Ishikawa (cell line): ENCODE results near the gene TMEM150C.

ENCODE experiments used
- CEBPB ChIP-seq: IDR thresholded peaks from 2 replicates; pipeline ENCODE4 v1.6.1; 2012
- CREB1 ChIP-seq: IDR thresholded peaks from 2 replicates; pipeline ENCODE4 v1.6.1; 2012; ENCODE audit warnings: low read depth
- EGR1 ChIP-seq: IDR thresholded peaks from 2 replicates; pipeline ENCODE4 v1.6.1; 2012
- EP300 ChIP-seq: IDR thresholded peaks from 2 replicates; pipeline ENCODE4 v1.6.1; 2012; ENCODE audit warnings: borderline replicate concordance
- FOXM1 ChIP-seq: IDR thresholded peaks from 2 replicates; pipeline ENCODE4 v1.6.1; 2012; ENCODE audit warnings: low read depth, borderline replicate concordance
- NFIC ChIP-seq: IDR thresholded peaks from 2 replicates; pipeline ENCODE4 v1.6.1; 2012
- RAD21 ChIP-seq: IDR thresholded peaks from 2 replicates; pipeline ENCODE4 v1.6.1; 2012; ENCODE audit warnings: low read depth
- TAF1 ChIP-seq: IDR thresholded peaks from 2 replicates; pipeline ENCODE4 v1.6.1; 2012; ENCODE audit warnings: low read depth, mild to moderate bottlenecking
- TCF12 ChIP-seq: IDR thresholded peaks from 2 replicates; pipeline ENCODE4 v1.6.1; 2012; ENCODE audit warnings: low read depth
- TEAD4 ChIP-seq: IDR thresholded peaks from 2 replicates; pipeline ENCODE4 v1.6.1; 2012
- YY1 ChIP-seq: IDR thresholded peaks from 2 replicates; pipeline ENCODE4 v1.6.1; 2012; ENCODE audit warnings: low read depth
- ZBTB7A ChIP-seq: IDR thresholded peaks from 2 replicates; pipeline ENCODE4 v1.6.1; 2012; ENCODE audit warnings: low read depth
- TF ChIP-seq, protein P1 (sequence below): IDR thresholded peaks from 2 replicates; pipeline ENCODE4 v1.6.1; 2012
- TF ChIP-seq, protein P2 (sequence below): IDR thresholded peaks from 2 replicates; pipeline ENCODE4 v1.6.1; 2012
- TF ChIP-seq, protein P3 (sequence below): IDR thresholded peaks from 2 replicates; pipeline ENCODE4 v1.6.1; 2012; ENCODE audit warnings: low read depth, mild to moderate bottlenecking

Gene TMEM150C

DNA sequence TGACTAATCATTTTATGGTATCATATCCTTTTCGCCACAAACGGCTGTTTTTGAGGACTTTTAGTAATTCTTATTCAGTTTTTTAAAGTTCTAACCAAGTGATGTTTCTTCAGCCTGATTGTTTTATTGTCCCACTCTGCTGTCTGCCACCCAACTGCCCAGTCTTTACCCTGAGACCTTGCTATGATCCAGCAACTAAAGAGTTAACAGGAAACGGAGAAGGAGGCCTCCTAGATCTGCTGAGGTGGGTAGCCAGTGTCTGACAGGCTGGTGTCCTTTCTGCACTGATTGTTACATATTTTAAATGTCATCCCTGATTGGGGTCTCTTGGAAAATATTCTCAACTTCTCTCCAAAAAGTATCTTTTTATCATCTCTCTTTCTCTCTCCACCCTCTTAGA lies 7.9 kb upstream of the TMEM150C start:
- no peak for TF ChIP-seq CEBPB
- TF ChIP-seq NFIC, result no peak
- TF ChIP-seq TEAD4, result no peak
- TF ChIP-seq RAD21, result no peak
- no peak for TF ChIP-seq YY1
- no peak for TF ChIP-seq TAF1
- TF ChIP-seq EP300, result no peak
- TF ChIP-seq CREB1, result no peak
- no peak for TF ChIP-seq EGR1
- TF ChIP-seq, protein P1, sequence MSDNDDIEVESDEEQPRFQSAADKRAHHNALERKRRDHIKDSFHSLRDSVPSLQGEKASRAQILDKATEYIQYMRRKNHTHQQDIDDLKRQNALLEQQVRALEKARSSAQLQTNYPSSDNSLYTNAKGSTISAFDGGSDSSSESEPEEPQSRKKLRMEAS, result no peak
- TF ChIP-seq, protein P2, sequence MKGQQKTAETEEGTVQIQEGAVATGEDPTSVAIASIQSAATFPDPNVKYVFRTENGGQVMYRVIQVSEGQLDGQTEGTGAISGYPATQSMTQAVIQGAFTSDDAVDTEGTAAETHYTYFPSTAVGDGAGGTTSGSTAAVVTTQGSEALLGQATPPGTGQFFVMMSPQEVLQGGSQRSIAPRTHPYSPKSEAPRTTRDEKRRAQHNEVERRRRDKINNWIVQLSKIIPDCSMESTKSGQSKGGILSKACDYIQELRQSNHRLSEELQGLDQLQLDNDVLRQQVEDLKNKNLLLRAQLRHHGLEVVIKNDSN, result no peak
- TF ChIP-seq TCF12, result no peak

DNA sequence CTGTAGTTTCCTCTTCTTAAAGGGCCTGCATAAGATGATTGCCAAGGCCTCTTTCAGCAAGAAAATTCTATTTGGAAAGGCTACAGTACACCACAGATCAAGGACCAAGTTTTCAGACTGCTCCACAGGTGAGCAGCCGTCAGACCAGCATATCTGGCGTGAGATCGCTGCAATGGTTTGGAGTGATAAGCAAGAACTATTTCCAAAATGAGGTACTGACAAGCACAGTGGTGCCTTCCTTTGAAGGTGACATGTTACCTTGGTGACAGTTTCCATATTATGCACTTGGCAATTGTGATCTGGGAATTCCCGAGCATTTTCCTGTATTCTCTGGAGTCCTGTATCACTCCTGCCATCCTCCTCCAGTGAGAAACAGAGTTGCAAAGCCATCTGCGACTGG lies 7.3 kb upstream of the TMEM150C start:
- TF ChIP-seq TAF1 (no peak), YY1 (no peak), NFIC (no peak), RAD21 (no peak), FOXM1 (no peak), EP300 (no peak), CEBPB (no peak), CREB1 (no peak)
- TF ChIP-seq, protein P2, result no peak
- TF ChIP-seq, protein P3, sequence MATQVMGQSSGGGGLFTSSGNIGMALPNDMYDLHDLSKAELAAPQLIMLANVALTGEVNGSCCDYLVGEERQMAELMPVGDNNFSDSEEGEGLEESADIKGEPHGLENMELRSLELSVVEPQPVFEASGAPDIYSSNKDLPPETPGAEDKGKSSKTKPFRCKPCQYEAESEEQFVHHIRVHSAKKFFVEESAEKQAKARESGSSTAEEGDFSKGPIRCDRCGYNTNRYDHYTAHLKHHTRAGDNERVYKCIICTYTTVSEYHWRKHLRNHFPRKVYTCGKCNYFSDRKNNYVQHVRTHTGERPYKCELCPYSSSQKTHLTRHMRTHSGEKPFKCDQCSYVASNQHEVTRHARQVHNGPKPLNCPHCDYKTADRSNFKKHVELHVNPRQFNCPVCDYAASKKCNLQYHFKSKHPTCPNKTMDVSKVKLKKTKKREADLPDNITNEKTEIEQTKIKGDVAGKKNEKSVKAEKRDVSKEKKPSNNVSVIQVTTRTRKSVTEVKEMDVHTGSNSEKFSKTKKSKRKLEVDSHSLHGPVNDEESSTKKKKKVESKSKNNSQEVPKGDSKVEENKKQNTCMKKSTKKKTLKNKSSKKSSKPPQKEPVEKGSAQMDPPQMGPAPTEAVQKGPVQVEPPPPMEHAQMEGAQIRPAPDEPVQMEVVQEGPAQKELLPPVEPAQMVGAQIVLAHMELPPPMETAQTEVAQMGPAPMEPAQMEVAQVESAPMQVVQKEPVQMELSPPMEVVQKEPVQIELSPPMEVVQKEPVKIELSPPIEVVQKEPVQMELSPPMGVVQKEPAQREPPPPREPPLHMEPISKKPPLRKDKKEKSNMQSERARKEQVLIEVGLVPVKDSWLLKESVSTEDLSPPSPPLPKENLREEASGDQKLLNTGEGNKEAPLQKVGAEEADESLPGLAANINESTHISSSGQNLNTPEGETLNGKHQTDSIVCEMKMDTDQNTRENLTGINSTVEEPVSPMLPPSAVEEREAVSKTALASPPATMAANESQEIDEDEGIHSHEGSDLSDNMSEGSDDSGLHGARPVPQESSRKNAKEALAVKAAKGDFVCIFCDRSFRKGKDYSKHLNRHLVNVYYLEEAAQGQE, result no peak

DNA sequence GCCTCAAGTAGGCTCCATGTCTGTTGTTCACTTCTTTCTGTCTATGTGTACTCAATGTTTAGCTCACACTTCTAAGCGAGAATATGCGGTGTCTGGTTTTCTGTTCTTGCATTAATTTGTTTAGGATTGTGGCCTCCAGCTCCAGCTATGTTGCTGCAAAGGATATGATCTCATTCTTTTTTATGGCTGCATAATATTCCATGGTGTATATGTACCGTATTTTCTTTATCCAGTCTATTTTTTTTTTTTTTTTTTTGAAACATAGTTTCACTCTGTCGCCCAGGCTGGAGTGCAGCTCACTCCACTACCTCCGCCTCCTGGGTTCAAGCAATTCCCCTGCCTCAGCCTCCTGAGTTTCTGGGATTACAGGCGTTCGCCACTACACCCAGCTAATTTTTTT lies 5.7 kb upstream of the TMEM150C start:
- TF ChIP-seq CEBPB (no peak), TAF1 (no peak), EP300 (no peak), RAD21 (no peak), EGR1 (no peak), YY1 (no peak), FOXM1 (no peak), NFIC (no peak), TEAD4 (no peak), TCF12 (no peak), CREB1 (no peak)
- TF ChIP-seq, protein P3, result no peak
- TF ChIP-seq, protein P2, result no peak
- TF ChIP-seq, protein P1, result no peak

DNA sequence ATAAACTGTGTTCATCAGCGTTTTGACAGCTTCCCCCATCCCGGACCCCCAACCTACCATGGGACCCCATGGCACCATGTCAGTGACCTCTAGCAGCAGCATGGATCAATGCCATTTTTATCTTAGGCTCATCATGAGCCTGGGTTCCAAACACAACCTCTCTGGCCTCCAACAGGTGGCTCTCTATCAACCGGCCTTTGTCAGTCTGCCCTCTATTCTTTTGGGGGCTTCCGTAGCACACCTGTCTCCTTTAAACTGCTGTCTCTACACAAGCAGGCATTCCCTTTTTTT lies 721 bp upstream of the TMEM150C start:
- no peak for TF ChIP-seq EGR1
- TF ChIP-seq, protein P3, result no peak

DNA sequence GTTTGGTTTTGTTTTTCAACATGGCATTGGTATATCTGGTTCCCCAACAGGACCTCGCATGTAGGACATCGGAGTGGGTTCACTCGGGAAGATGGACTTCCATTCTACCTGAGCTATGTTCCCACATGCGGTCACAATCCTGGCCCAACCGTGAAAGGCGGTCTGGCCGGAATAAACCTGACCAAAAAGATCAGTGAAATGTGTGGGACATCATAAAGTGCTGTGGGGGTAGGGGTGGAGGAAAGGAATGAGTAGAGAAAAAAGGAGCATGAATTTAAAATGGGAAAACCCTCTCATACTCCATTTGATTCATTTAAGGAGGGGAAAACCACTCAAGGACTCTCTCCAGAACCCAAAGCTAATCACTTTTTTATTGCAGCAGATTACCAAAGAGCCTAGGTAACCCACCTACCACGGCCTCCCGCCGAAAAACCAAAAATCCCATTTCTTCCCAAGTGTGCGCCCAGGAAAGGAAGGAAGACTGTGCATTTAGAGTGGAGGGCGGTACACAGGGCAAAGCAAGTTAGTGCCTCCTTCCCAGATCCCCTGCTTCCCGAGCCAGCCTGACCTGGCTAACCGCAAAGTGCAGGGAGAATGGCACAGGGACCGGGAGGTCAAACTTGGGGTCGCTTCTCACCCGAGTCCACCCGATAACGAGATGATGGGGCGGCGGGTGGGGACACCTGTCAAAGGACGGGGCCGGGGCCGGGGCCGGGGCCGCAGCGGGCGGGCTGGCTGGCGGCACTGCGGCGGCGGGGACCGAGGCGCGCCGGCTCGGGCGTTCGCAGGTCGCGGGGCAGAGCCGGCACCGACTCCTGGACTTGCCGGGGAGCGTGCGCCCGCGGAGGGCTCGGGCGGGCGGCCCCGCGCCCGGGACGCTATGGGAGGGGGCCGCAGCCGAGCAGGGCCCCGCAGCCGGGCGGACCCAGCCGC lies 669 bp downstream of the TMEM150C start:
- TF ChIP-seq CREB1 (no peak), CEBPB (no peak), ZBTB7A (no peak)
